ENCODE results near the gene IER5. TPM values are rescaled to one million over a fixed set of nuclear protein-coding genes. Genes with fewer than 3 reads are reported as not detected.

IER5 gene
- total RNA-seq, 1 donor from 2014 or later, result 8.8 TPM

GRCh38 chr1:181127898-181128453 lies 39.5 kb downstream of the IER5 start:
- TF ChIP-seq CTCF (IDR thresholded peaks at IDR 0.05; ENCODE audit: partially characterized antibody, unreplicated experiment), result no peak
- H3K4me3 Mint-ChIP-seq (ENCODE audit: unreplicated experiment), result no peak overlapping the region
- no peaks in the 10 kb centered on the region for H3K36me3 Mint-ChIP-seq (ENCODE audit: unreplicated experiment)
- peaks cover 32% of the 10 kb centered on the region for H3K4me1 Mint-ChIP-seq (ENCODE audit: low read depth, unreplicated experiment)
- peaks cover 13% of the 10 kb centered on the region for H3K9me3 Mint-ChIP-seq (ENCODE audit: unreplicated experiment)
- H3K27ac Mint-ChIP-seq (ENCODE audit: unreplicated experiment), result peak overlapping the region; percentile 88
- DNase-seq, result no peak
- peaks cover 14% of the 10 kb centered on the region for H3K27me3 Mint-ChIP-seq (ENCODE audit: unreplicated experiment)

- peaks cover 39% of the 10 kb centered on the region for H3K4me1 Mint-ChIP-seq (ENCODE audit: low read depth, unreplicated experiment)
- H3K4me3 Mint-ChIP-seq (ENCODE audit: unreplicated experiment), result peak overlapping the region; percentile 70
- H3K27me3 Mint-ChIP-seq (ENCODE audit: unreplicated experiment), result peaks cover 14% of the 10 kb centered on the region
- H3K36me3 Mint-ChIP-seq (ENCODE audit: unreplicated experiment), result no peaks in the 10 kb centered on the region
- peak; percentile 61 for DNase-seq
- peaks cover 15% of the 10 kb centered on the region for H3K9me3 Mint-ChIP-seq (ENCODE audit: unreplicated experiment)
- TF ChIP-seq CTCF (IDR thresholded peaks at IDR 0.05; ENCODE audit: partially characterized antibody, unreplicated experiment), result no peak
- peak overlapping the region; percentile 88 for H3K27ac Mint-ChIP-seq (ENCODE audit: unreplicated experiment)
These were observed 40.3 kb downstream of the IER5 start for GRCh38 chr1:181128592-181129497.

- Mint-ChIP-seq H3K36me3 (ENCODE audit: unreplicated experiment) (no peaks in the 10 kb centered on the region), H3K27ac (ENCODE audit: unreplicated experiment) (peak overlapping the region; percentile 88), H3K4me3 (ENCODE audit: unreplicated experiment) (peak overlapping the region; percentile 23), H3K4me1 (ENCODE audit: low read depth, unreplicated experiment) (peaks cover 44% of the 10 kb centered on the region), H3K27me3 (ENCODE audit: unreplicated experiment) (peaks cover 14% of the 10 kb centered on the region), H3K9me3 (ENCODE audit: unreplicated experiment) (peaks cover 18% of the 10 kb centered on the region)
- no peak for DNase-seq
- TF ChIP-seq CTCF (IDR thresholded peaks at IDR 0.05; ENCODE audit: partially characterized antibody, unreplicated experiment), result no peak
These were observed 41.5 kb downstream of the IER5 start for GRCh38 chr1:181129771-181130606.

GRCh38 chr1:181131255-181131941 lies 42.9 kb downstream of the IER5 start:
- H3K4me3 Mint-ChIP-seq (ENCODE audit: unreplicated experiment), result no peak overlapping the region
- peaks cover 50% of the 10 kb centered on the region for H3K4me1 Mint-ChIP-seq (ENCODE audit: low read depth, unreplicated experiment)
- peaks cover 14% of the 10 kb centered on the region for H3K27me3 Mint-ChIP-seq (ENCODE audit: unreplicated experiment)
- H3K36me3 Mint-ChIP-seq (ENCODE audit: unreplicated experiment), result no peaks in the 10 kb centered on the region
- TF ChIP-seq CTCF (IDR thresholded peaks at IDR 0.05; ENCODE audit: partially characterized antibody, unreplicated experiment), result no peak
- H3K27ac Mint-ChIP-seq (ENCODE audit: unreplicated experiment), result peak overlapping the region; percentile 80
- peaks cover 19% of the 10 kb centered on the region for H3K9me3 Mint-ChIP-seq (ENCODE audit: unreplicated experiment)
- no peak for DNase-seq
